Prostate gland (tissue), 2 donors: ENCODE data around the gene AUTS2. TPM values are rescaled to one million over a fixed set of nuclear protein-coding genes. Genes with fewer than 3 reads are reported as not detected.

Source experiments
- DNase-seq: peaks from one replicate; pipeline ENCODE4 v3.0.0-alpha.2; 2019; ENCODE audit warnings: low spot score
- H3K27ac ChIP-seq, 2 donors: fragments of 200-600 bp; sonication (generic); 2 replicates each; pipeline ENCODE4 v1.5.1; 2017 to 2019
- H3K27me3 ChIP-seq: fragments of 200-600 bp; sonication (generic); replicated peaks from 2 replicates; pipeline ENCODE4 v1.5.1; 2019; ENCODE audit not compliant: insufficient read depth
- H3K36me3 ChIP-seq, 2 donors: fragments of 200-600 bp; sonication (generic); 1 replicate in 1 of 2; 2 replicates in 1 of 2; pipeline versions ENCODE4 v1.5.1 to v1.8.1; 2017 to 2019
- H3K4me1 ChIP-seq: fragments of 200-600 bp; sonication (generic); replicated peaks from 2 replicates; pipeline ENCODE4 v1.5.1; 2019
- H3K4me3 ChIP-seq, 2 donors: fragments of 200-600 bp; sonication (generic); 2 replicates each; pipeline ENCODE4 v1.5.1; 2017 to 2019
- H3K9me3 ChIP-seq: fragments of 200-600 bp; sonication (generic); 2 replicates; pipeline ENCODE4 v1.5.1; 2017
- POLR2A ChIP-seq: fragments of 450-650 bp; IDR thresholded peaks from one replicate; pipeline ENCODE4 v1.6.1; 2016; ENCODE audit warnings: antibody characterized with exemption, mild to moderate bottlenecking
- POLR2AphosphoS5 ChIP-seq: sonication (generic); formaldehyde crosslinking; IDR thresholded peaks from one replicate; pipeline ENCODE4 v1.6.1; 2017; ENCODE audit warnings: antibody characterized with exemption
- WGBS: methylation state at CpG from one replicate; pipeline ENCODE4 v1.1.5; 2018; 5-methylcytosine and 5-hydroxymethylcytosine counted together
- intact Hi-C: fragments of 100-400 bp; cut with DNase I; formaldehyde crosslinking; loops from one replicate; pipeline ENCODE4 v1.14.2; 2022
- total RNA-seq, 2 donors: library from RNA; depleted of rRNA; stranded (reverse); fragments of >200 nt; gene quantifications; one replicate each; pipeline ENCODE4 v1.1.0, GENCODE V29; 2016
- TF ChIP-seq, protein P1 (sequence below), 4 experiments: fragments of 200-600 bp in 2 of 4; fragments of 450-650 bp in 2 of 4; sonication (generic) in 2 of 4; IDR thresholded peaks; 1 replicate in 3 of 4; 2 replicates in 1 of 4; pipeline ENCODE4 v1.5.1; 2016 to 2019; ENCODE audit warnings: antibody characterized with exemption in 4 of 4, mild to moderate bottlenecking in 2 of 4, moderate library complexity in 2 of 4

AUTS2 gene
- total RNA-seq, 2 donors from 2014 or later: 25.0 to 55.2 TPM

GRCh38 chr7:70678621-70679251 is 1080.5 kb downstream of the AUTS2 start:
- no peak for DNase-seq
- no peak for TF ChIP-seq POLR2AphosphoS5
- TF ChIP-seq POLR2A: no peak
- TF ChIP-seq, protein P1, sequence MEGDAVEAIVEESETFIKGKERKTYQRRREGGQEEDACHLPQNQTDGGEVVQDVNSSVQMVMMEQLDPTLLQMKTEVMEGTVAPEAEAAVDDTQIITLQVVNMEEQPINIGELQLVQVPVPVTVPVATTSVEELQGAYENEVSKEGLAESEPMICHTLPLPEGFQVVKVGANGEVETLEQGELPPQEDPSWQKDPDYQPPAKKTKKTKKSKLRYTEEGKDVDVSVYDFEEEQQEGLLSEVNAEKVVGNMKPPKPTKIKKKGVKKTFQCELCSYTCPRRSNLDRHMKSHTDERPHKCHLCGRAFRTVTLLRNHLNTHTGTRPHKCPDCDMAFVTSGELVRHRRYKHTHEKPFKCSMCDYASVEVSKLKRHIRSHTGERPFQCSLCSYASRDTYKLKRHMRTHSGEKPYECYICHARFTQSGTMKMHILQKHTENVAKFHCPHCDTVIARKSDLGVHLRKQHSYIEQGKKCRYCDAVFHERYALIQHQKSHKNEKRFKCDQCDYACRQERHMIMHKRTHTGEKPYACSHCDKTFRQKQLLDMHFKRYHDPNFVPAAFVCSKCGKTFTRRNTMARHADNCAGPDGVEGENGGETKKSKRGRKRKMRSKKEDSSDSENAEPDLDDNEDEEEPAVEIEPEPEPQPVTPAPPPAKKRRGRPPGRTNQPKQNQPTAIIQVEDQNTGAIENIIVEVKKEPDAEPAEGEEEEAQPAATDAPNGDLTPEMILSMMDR (IDR thresholded peaks at IDR 0.05): no peak

DNA sequence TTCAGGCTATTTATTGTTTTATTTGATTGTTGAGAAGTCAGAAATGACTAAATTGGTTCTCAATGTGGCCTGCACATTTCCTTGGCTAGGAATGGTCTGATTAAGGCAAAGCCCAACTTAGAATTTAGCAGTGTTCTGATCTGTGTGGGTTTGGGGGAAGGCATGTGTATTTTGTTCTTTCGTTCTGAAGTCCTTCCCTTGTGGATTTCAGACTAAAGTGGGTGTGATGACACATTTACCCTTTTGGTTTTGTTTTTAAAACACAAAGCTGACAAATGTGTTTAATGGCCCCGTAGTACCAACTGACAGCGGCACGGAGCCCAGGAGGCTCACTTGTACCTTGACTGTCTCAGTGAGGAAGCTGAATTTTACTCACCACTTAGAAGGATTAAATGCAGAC is 1081.4 kb downstream of the AUTS2 start:
- H3K36me3 ChIP-seq: no peaks in the 10 kb centered on the region
- 91% methylated on average over 4 of the region's 4 CpGs for WGBS
- no peak overlapping the region for H3K27ac ChIP-seq
- no peaks in the 10 kb centered on the region for H3K4me1 ChIP-seq
- TF ChIP-seq, protein P1 (IDR thresholded peaks at IDR 0.05): no peak
- TF ChIP-seq POLR2AphosphoS5 (no peak), POLR2A (no peak)
- H3K9me3 ChIP-seq: no peaks in the 10 kb centered on the region
- no peak for DNase-seq
- H3K27me3 ChIP-seq: no peaks in the 10 kb centered on the region
- H3K4me3 ChIP-seq: no peak overlapping the region
- intact Hi-C loops: no loop called here

More at GRCh38 chr7:70678621-70679251, 1080.5 kb downstream of the AUTS2 start:
- H3K9me3 ChIP-seq: no peaks in the 10 kb centered on the region
- no peaks in the 10 kb centered on the region for H3K4me1 ChIP-seq
- no peak overlapping the region for H3K27ac ChIP-seq
- no peaks in the 10 kb centered on the region for H3K36me3 ChIP-seq
- no peaks in the 10 kb centered on the region for H3K27me3 ChIP-seq
- intact Hi-C loops: no loop called here
- no peak overlapping the region for H3K4me3 ChIP-seq
- WGBS: 85% methylated on average over 4 of the region's 4 CpGs

DNA sequence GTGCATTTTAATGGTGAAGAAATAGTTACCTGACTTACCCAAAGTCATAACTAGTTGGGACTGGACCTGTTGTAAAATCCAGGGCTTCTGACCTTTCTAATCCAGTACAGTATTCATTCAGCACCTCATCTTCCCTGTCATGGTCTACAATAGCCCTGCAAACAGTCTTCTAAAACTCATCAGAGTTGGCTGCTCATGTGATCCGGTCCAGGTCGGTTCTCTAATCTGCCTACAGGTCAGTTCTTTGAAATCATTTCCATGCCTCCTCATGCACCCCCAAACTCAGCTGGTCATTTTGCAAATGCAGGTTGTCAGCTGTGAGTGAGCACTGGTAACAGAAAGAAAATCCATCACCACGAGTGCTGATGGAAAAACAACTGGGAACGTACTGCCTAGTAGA is 1082.0 kb downstream of the AUTS2 start:
- H3K36me3 ChIP-seq: no peaks in the 10 kb centered on the region
- TF ChIP-seq POLR2AphosphoS5 (no peak), POLR2A (no peak)
- TF ChIP-seq, protein P1 (IDR thresholded peaks at IDR 0.05): no peak
- H3K4me1 ChIP-seq: no peaks in the 10 kb centered on the region
- H3K27ac ChIP-seq: no peak overlapping the region
- no peak for DNase-seq
- no peak overlapping the region for H3K4me3 ChIP-seq
- H3K9me3 ChIP-seq: no peaks in the 10 kb centered on the region
- no peaks in the 10 kb centered on the region for H3K27me3 ChIP-seq
- WGBS: 83% methylated on average over 4 of the region's 4 CpGs
- intact Hi-C loops: no loop called here

DNA sequence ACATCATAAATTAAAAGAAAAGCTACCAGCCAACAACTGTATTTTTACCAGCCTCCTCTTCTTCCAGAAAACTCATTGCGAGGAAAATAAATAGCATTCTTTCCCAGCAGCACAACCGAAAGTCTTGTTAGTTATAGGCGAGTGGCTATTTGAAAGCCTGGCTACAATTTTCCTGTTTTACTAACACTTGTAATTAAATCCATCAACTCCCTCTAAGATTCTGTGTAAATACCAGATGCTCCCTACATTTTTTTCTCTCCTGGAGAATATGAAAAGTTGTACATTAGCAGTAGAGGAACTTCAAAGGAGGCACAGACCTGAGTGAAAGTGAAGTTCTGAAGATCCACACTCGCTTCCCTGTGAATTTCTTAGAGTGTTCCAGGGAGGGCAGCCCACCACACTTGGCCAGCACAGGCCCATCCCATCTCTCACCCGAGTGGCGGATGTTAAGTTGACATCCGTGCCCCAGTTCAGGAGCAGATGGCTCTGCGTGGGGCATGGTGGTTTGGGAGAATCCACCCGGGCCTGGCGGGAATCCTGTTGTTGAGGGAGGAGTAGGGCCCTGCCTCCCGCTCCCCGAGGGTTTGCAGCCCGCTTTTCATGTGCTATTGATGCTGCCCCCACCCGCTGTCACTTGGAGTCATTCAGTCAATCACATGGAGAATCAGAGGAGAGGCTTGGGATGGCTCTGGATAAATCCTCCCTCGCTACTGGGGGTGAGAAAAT is 1082.6 kb downstream of the AUTS2 start:
- H3K36me3 ChIP-seq: no peaks in the 10 kb centered on the region
- TF ChIP-seq POLR2AphosphoS5 (no peak), POLR2A (no peak)
- TF ChIP-seq, protein P1 (IDR thresholded peaks at IDR 0.05): no peak
- no peaks in the 10 kb centered on the region for H3K9me3 ChIP-seq
- H3K4me1 ChIP-seq: no peaks in the 10 kb centered on the region
- H3K27me3 ChIP-seq: no peaks in the 10 kb centered on the region
- no peak for DNase-seq
- no peak overlapping the region for H3K27ac ChIP-seq
- WGBS: 93% methylated on average over 12 of the region's 15 CpGs
- H3K4me3 ChIP-seq: no peak overlapping the region
- intact Hi-C loops: no loop called here
